Gastroesophageal sphincter (tissue), 4 donors: Measurements from ENCODE around the gene ICE1. TPM values are rescaled to one million over a fixed set of nuclear protein-coding genes. Genes with fewer than 3 reads are reported as not detected.

Experiments
- ATAC-seq: fragments of 150-250 bp; one replicate; pipeline ENCODE4 v1.9.1; 2016; ENCODE audit warnings: mild to moderate bottlenecking, moderate library complexity
- H3K27ac ChIP-seq, 4 donors: fragments of 200-600 bp; sonication (generic) in 3 of 4; 1 replicate in 3 of 4; 2 replicates in 1 of 4; pipeline ENCODE4 v1.5.1; 2016 to 2019
- H3K27me3 ChIP-seq: fragments of 200-600 bp; sonication (generic); one replicate; pipeline ENCODE4 v1.5.1; 2019
- H3K36me3 ChIP-seq, 2 donors: fragments of 200-600 bp; sonication (generic); one replicate each; pipeline ENCODE4 v1.5.1; 2019; ENCODE audit warnings: control low read depth in 1 of 2
- H3K4me1 ChIP-seq, 3 donors: fragments of 200-600 bp; sonication (generic); 1 replicate in 2 of 3; 2 replicates in 1 of 3; pipeline ENCODE4 v1.5.1; 2016 to 2019; ENCODE audit warnings: control low read depth in 2 of 3
- H3K4me3 ChIP-seq, 2 donors: fragments of 200-600 bp; sonication (generic); one replicate each; pipeline ENCODE4 v1.5.1; 2019; ENCODE audit warnings: mild to moderate bottlenecking in 1 of 2, moderate library complexity in 1 of 2
- H3K9me3 ChIP-seq, 3 donors: fragments of 200-600 bp; sonication (generic); one replicate each; pipeline ENCODE4 v1.5.1; 2017 to 2019; ENCODE audit warnings: control low read depth in 2 of 3
- EP300 ChIP-seq: sonication (generic); formaldehyde crosslinking; IDR thresholded peaks from one replicate; pipeline ENCODE4 v1.6.1; 2017; ENCODE audit warnings: antibody characterized with exemption, mild to moderate bottlenecking
- POLR2A ChIP-seq, 2 donors: fragments of 450-650 bp; IDR thresholded peaks; one replicate each; pipeline ENCODE4 v1.6.1; 2017; ENCODE audit warnings: antibody characterized with exemption in 2 of 2, mild to moderate bottlenecking in 2 of 2, moderate library complexity in 1 of 2
- POLR2AphosphoS5 ChIP-seq: sonication (generic); formaldehyde crosslinking; IDR thresholded peaks from one replicate; pipeline ENCODE4 v1.6.1; 2017; ENCODE audit warnings: antibody characterized with exemption
- WGBS, 2 donors: methylation state at CpG; one replicate each; pipeline ENCODE4 v1.1.5; 2018; ENCODE audit warnings: low coverage in 1 of 2; 5-methylcytosine and 5-hydroxymethylcytosine counted together
- total RNA-seq, 4 donors: library from RNA; depleted of rRNA; stranded (reverse); fragments of >200 nt; gene quantifications; one replicate each; pipeline ENCODE4 v1.1.0, GENCODE V29; 2016
- TF ChIP-seq, protein P1 (sequence below), 4 experiments: fragments of 200-600 bp in 2 of 4; fragments of 450-650 bp in 2 of 4; sonication (generic) in 1 of 4; IDR thresholded peaks; one replicate each; pipeline ENCODE4 v1.5.1; 2017 to 2019; ENCODE audit warnings: antibody characterized with exemption in 4 of 4, mild to moderate bottlenecking in 2 of 4, moderate library complexity in 2 of 4

Gene ICE1
- total RNA-seq, 4 donors from 2014 or later: 28.0 to 41.6 (median 34.7) TPM

DNA sequence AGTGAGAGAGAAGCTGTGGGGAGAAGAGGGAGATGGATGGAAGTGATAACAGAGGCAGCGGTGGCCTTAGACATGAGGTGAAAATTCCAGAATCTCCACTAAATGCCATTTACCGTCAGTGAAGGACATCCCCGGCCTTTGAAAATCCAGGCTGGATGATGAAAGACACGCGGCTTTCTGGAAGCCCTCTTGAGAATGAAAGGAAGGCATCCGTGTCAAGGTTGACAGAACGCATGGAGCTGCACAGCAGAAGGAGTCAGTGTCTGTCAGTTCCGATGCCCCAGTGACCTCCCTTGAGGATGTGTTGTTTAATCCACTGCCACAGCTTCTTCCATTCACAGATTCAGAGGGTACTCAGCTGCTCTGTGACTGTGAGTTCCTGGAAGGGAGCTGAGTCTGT is 114.9 kb downstream of the ICE1 start:
- WGBS, 2 donors: 54 to 82% methylated on average over 3 to 7 of the region's 8 CpGs
- ATAC-seq: no peak
- no peaks in the 10 kb centered on the region for H3K4me1 ChIP-seq
- no peaks in the 10 kb centered on the region for H3K36me3 ChIP-seq
- H3K9me3 ChIP-seq: no peaks in the 10 kb centered on the region
- no peak overlapping the region for H3K27ac ChIP-seq
- H3K4me3 ChIP-seq: no peak overlapping the region
- no peak for TF ChIP-seq POLR2A (IDR thresholded peaks at IDR 0.05)
- no peak for TF ChIP-seq EP300
- no peak for TF ChIP-seq POLR2AphosphoS5
- TF ChIP-seq, protein P1, sequence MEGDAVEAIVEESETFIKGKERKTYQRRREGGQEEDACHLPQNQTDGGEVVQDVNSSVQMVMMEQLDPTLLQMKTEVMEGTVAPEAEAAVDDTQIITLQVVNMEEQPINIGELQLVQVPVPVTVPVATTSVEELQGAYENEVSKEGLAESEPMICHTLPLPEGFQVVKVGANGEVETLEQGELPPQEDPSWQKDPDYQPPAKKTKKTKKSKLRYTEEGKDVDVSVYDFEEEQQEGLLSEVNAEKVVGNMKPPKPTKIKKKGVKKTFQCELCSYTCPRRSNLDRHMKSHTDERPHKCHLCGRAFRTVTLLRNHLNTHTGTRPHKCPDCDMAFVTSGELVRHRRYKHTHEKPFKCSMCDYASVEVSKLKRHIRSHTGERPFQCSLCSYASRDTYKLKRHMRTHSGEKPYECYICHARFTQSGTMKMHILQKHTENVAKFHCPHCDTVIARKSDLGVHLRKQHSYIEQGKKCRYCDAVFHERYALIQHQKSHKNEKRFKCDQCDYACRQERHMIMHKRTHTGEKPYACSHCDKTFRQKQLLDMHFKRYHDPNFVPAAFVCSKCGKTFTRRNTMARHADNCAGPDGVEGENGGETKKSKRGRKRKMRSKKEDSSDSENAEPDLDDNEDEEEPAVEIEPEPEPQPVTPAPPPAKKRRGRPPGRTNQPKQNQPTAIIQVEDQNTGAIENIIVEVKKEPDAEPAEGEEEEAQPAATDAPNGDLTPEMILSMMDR (IDR thresholded peaks at IDR 0.05): no peak
- H3K27me3 ChIP-seq: peaks cover 5% of the 10 kb centered on the region

DNA sequence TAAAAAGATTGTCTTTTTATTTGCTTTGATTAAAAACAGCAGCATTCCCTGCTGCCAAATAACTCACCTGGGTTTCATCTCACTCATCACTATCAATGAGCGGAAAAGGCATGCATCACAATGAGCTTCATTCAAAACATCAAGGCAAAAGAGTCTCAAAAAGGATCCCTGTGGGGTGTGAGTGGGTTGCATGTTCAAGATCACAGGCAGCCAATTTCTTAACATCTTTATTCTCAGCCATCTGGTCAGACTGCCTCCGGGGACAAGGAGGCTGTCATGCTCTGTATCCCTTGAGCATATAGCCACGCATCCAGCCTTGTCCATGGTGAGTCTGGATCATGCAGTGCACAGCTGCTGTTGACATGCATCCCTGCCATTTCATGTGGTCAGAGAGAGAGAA is 117.1 kb downstream of the ICE1 start:
- 71 to 80% methylated on average over 1 of the region's 3 CpGs for WGBS, 2 donors
- Histone ChIP-seq H3K27me3 (no peaks in the 10 kb centered on the region), H3K4me1 (no peaks in the 10 kb centered on the region), H3K9me3 (no peaks in the 10 kb centered on the region), H3K4me3 (no peak overlapping the region), H3K27ac (no peak overlapping the region), H3K36me3 (no peaks in the 10 kb centered on the region)
- TF ChIP-seq, protein P1 (IDR thresholded peaks at IDR 0.05): no peak
- ATAC-seq: no peak
